Measurements from ENCODE around the gene STK39. TPM values are rescaled to one million over a fixed set of nuclear protein-coding genes. Genes with fewer than 3 reads are reported as not detected.

Gene STK39
- total RNA-seq, 4 donors from 2014 or later, result 35.3 to 58.0 (median 47.0) TPM

DNA sequence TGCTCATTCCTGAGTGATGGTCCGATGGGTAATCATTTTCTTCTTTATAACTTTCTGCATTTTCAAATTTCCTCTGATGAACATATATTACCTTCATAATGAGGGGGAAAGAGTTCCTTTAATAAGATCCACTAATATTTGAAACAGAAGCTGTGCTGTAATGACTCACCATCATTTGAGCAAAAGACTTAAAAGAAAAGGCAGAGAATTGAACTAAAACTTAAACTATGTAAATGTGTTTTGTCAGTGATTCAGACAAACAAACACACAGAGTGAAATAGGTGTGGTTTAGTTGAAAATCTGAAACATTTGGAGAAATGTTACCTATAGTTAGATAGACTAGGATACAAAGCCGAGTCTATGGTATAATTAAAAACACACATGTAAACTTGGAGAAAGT is 209.6 kb downstream of the STK39 start:
- no peaks in the 10 kb centered on the region for H3K4me1 ChIP-seq
- H3K27me3 ChIP-seq, result no peaks in the 10 kb centered on the region
- H3K36me3 ChIP-seq, result peaks cover 0 to 10% of the 10 kb centered on the region in 2 donors
- TF ChIP-seq POLR2AphosphoS5 (IDR thresholded peaks at IDR 0.05) (no peak), POLR2A (IDR thresholded peaks at IDR 0.05) (no peak), EP300 (IDR thresholded peaks at IDR 0.05) (no peak)
- TF ChIP-seq, protein P1, sequence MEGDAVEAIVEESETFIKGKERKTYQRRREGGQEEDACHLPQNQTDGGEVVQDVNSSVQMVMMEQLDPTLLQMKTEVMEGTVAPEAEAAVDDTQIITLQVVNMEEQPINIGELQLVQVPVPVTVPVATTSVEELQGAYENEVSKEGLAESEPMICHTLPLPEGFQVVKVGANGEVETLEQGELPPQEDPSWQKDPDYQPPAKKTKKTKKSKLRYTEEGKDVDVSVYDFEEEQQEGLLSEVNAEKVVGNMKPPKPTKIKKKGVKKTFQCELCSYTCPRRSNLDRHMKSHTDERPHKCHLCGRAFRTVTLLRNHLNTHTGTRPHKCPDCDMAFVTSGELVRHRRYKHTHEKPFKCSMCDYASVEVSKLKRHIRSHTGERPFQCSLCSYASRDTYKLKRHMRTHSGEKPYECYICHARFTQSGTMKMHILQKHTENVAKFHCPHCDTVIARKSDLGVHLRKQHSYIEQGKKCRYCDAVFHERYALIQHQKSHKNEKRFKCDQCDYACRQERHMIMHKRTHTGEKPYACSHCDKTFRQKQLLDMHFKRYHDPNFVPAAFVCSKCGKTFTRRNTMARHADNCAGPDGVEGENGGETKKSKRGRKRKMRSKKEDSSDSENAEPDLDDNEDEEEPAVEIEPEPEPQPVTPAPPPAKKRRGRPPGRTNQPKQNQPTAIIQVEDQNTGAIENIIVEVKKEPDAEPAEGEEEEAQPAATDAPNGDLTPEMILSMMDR (IDR thresholded peaks at IDR 0.05), result no peak
- WGBS, 2 donors (ENCODE audit: low coverage in 1 of 2), result 84 to 100% methylated on average over 2 of the region's 2 CpGs
- no peak overlapping the region for H3K27ac ChIP-seq
- H3K9me3 ChIP-seq, result no peaks in the 10 kb centered on the region
- no peak for ATAC-seq
- no peak overlapping the region for H3K4me3 ChIP-seq

DNA sequence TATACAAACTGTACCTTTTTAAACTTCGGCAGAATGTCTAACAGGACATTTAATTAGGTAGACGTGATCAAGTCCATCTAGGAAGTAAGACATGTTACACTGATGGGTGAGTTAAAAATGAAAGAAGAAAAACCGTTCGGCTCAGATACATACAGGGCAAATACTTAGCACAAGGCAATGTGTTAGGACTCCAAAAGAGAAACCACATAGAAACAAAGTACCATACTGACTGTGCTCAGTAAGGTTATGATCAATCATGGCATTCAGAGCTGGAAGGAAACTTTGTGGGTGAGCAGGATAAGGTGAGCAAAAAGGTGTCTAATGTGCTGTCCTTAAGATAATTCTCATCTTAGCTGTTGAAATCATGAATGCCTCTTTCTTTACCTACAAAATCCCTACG is 211.9 kb downstream of the STK39 start:
- Histone ChIP-seq H3K9me3 (no peaks in the 10 kb centered on the region), H3K27ac (no peak overlapping the region), H3K27me3 (no peaks in the 10 kb centered on the region), H3K36me3 (peaks cover 0 to 10% of the 10 kb centered on the region in 2 donors), H3K4me3 (no peak overlapping the region), H3K4me1 (no peaks in the 10 kb centered on the region)
- 91% methylated on average over 4 to 5 of the region's 5 CpGs for WGBS, 2 donors (ENCODE audit: low coverage in 1 of 2)
- no peak for ATAC-seq
- TF ChIP-seq EP300 (IDR thresholded peaks at IDR 0.05), result no peak
- TF ChIP-seq POLR2AphosphoS5 (IDR thresholded peaks at IDR 0.05), result no peak
- no peak for TF ChIP-seq POLR2A (IDR thresholded peaks at IDR 0.05)
- TF ChIP-seq, protein P1 (IDR thresholded peaks at IDR 0.05), result no peak

DNA sequence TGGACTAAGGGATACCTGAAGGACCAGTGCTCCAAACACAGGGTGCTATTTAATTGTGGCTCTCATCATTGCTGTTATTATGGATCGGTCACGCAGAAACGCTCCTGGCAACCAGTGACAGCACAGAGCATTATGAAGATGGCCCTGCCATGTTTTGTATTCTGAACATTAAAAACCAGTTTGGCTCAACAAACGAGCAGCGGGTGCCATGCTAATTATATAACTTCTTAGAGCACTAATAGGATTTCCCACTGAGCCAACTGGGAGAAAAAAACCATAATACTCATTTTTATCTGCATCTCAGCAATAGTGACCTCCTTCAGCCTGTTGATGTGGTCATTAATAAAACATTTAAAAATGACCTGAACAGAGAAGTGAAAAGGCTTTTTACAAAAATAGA is 212.8 kb downstream of the STK39 start:
- Histone ChIP-seq H3K4me3 (no peak overlapping the region), H3K36me3 (peaks cover 0 to 10% of the 10 kb centered on the region in 2 donors), H3K27ac (no peak overlapping the region), H3K27me3 (no peaks in the 10 kb centered on the region), H3K4me1 (peaks cover 0 to 2% (median 0%) of the 10 kb centered on the region in 3 donors), H3K9me3 (no peaks in the 10 kb centered on the region)
- WGBS, 2 donors (ENCODE audit: low coverage in 1 of 2), result 98% methylated on average over 5 of the region's 5 CpGs; no CpG with 5 or more reads in 1 of the 2 donors
- ATAC-seq, result no peak
- TF ChIP-seq, protein P1 (IDR thresholded peaks at IDR 0.05), result no peak
- TF ChIP-seq POLR2AphosphoS5 (IDR thresholded peaks at IDR 0.05) (no peak), EP300 (IDR thresholded peaks at IDR 0.05) (no peak), POLR2A (IDR thresholded peaks at IDR 0.05) (no peak)

DNA sequence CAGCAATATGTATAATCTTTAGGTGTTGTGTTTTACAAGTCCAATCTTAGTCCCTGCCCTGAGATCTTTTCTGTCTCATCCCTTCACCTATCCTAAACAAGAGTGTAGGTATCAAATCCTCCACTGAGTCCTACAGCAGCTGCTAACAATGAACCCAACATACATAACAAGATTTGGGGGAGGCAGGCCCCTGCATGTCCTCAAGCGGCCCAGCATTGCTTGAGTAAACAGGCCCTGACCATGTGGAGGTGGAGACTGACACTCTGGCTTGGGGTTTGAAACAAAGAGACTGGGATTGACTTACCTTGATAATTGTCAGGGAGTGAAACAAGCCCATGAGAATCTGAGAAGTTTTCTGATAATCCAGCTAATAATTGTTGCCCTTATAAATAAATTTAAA is 213.4 kb downstream of the STK39 start:
- no peak overlapping the region for H3K27ac ChIP-seq
- H3K27me3 ChIP-seq, result no peaks in the 10 kb centered on the region
- peaks cover 0 to 10% of the 10 kb centered on the region in 2 donors for H3K36me3 ChIP-seq
- H3K4me1 ChIP-seq, result peaks cover 0 to 8% (median 0%) of the 10 kb centered on the region in 3 donors
- no peak overlapping the region for H3K4me3 ChIP-seq
- WGBS, 2 donors (ENCODE audit: low coverage in 1 of 2), result no CpG with 5 or more reads among the region's 1 CpG
- no peak for ATAC-seq
- no peaks in the 10 kb centered on the region for H3K9me3 ChIP-seq
- TF ChIP-seq, protein P1 (IDR thresholded peaks at IDR 0.05), result no peak
- TF ChIP-seq POLR2AphosphoS5 (IDR thresholded peaks at IDR 0.05) (no peak), EP300 (IDR thresholded peaks at IDR 0.05) (no peak), POLR2A (IDR thresholded peaks at IDR 0.05) (no peak)

DNA sequence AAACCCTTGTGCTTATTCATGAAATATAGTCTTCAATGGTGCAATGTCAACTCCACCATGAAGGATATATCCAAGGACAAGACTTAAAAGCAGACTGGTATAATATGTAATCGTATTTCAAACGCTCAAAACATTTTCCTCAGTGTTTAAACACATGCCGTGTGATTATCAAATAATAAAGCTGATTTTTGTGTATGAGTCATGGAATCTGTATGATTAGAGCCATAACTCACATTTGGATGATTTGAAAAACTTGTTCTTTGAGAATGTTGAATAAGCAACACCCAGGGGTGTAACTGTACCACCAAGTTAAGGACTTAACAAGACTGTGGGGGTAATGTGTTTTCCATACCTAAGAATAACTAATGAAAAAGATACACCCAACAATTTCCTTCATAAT is 215.3 kb downstream of the STK39 start:
- peaks cover 0 to 19% (median 0%) of the 10 kb centered on the region in 3 donors for H3K4me1 ChIP-seq
- H3K27ac ChIP-seq, result no peak overlapping the region
- H3K36me3 ChIP-seq, result peaks cover 0 to 10% of the 10 kb centered on the region in 2 donors
- no peak for ATAC-seq
- WGBS, 2 donors (ENCODE audit: low coverage in 1 of 2), result 86 to 91% methylated on average over 3 of the region's 3 CpGs
- no peaks in the 10 kb centered on the region for H3K27me3 ChIP-seq
- no peaks in the 10 kb centered on the region for H3K9me3 ChIP-seq
- no peak overlapping the region for H3K4me3 ChIP-seq
- TF ChIP-seq POLR2A (IDR thresholded peaks at IDR 0.05) (no peak), EP300 (IDR thresholded peaks at IDR 0.05) (no peak), POLR2AphosphoS5 (IDR thresholded peaks at IDR 0.05) (no peak)
- TF ChIP-seq, protein P1 (IDR thresholded peaks at IDR 0.05), result no peak
